T-helper 17 cell (primary cell): ENCODE results near the gene CBLN3. TPM values are rescaled to one million over a fixed set of nuclear protein-coding genes. Genes with fewer than 3 reads are reported as not detected.

Experiments used
- ATAC-seq: fragments of 150-1000 bp; cut with Tn5 transposase; 2 replicates; pipeline ENCODE4 v1.10.0; 2021; ENCODE audit warnings: mild to moderate bottlenecking, moderate library complexity
- DNase-seq, 3 donors: peaks; one replicate each; pipeline versions ENCODE4 v3.0.0 to v3.0.0-alpha.2; 2020 to 2021
- H3K9me3 ChIP-seq: one replicate; pipeline ENCODE4 v1.7.0; 2013; ENCODE audit warnings: low read length, mild to moderate bottlenecking; ENCODE audit not compliant: control insufficient read depth, poor library complexity, severe bottlenecking
- H3K27ac Mint-ChIP-seq: one replicate; pipeline ENCODE4 v1.8.0; 2022; ENCODE audit warnings: mild to moderate bottlenecking, moderate library complexity, mixed read lengths
- H3K27me3 Mint-ChIP-seq: one replicate; pipeline ENCODE4 v1.8.0; 2022; ENCODE audit warnings: mixed read lengths
- H3K36me3 Mint-ChIP-seq: one replicate; pipeline ENCODE4 v1.8.0; 2022; ENCODE audit warnings: low read depth, mixed read lengths
- H3K4me1 Mint-ChIP-seq: one replicate; pipeline ENCODE4 v1.8.0; 2022; ENCODE audit warnings: mild to moderate bottlenecking, mixed read lengths
- H3K4me3 Mint-ChIP-seq: one replicate; pipeline ENCODE4 v1.8.0; 2022; ENCODE audit warnings: mild to moderate bottlenecking, moderate library complexity, mixed read lengths
- total RNA-seq, 4 donors: library from RNA in 2 of 4; stranded (reverse) in 2 of 4; gene quantifications; one replicate each; pipeline ENCODE4 v1.2.3 and lab custom pipeline; 2022 to 2026

The CBLN3 gene
- total RNA-seq, 2 donors from 2014 or later = 4.2 to 6.0 TPM

GRCh38 chr14:24435998-24436354, 6.5 kb upstream of the CBLN3 start:
- H3K9me3 ChIP-seq = no peaks in the 10 kb centered on the region
- no peak for ATAC-seq
- Mint-ChIP-seq H3K4me1 (peaks cover 37% of the 10 kb centered on the region), H3K27ac (peak overlapping the region; percentile 90), H3K27me3 (no peaks in the 10 kb centered on the region), H3K4me3 (peak overlapping the region; percentile 50), H3K36me3 (peaks cover 3% of the 10 kb centered on the region)
- no peak for DNase-seq

- ATAC-seq (no peak), DNase-seq (no peak)
- Mint-ChIP-seq H3K27me3 (no peaks in the 10 kb centered on the region), H3K36me3 (peaks cover 3% of the 10 kb centered on the region), H3K4me1 (peaks cover 34% of the 10 kb centered on the region), H3K27ac (peak overlapping the region; percentile 90), H3K4me3 (peak overlapping the region; percentile 75)
- H3K9me3 ChIP-seq = no peaks in the 10 kb centered on the region
Observed at GRCh38 chr14:24435192-24435810, 5.8 kb upstream of the CBLN3 start.

GRCh38 chr14:24434676-24435075, 5.2 kb upstream of the CBLN3 start:
- ATAC-seq (no peak), DNase-seq (no peak)
- no peaks in the 10 kb centered on the region for H3K9me3 ChIP-seq
- Mint-ChIP-seq H3K36me3 (peaks cover 3% of the 10 kb centered on the region), H3K4me1 (peaks cover 34% of the 10 kb centered on the region), H3K27ac (peak overlapping the region; percentile 90), H3K4me3 (no peak overlapping the region), H3K27me3 (no peaks in the 10 kb centered on the region)

GRCh38 chr14:24434036-24434435, 4.6 kb upstream of the CBLN3 start:
- Mint-ChIP-seq H3K36me3 (peaks cover 3% of the 10 kb centered on the region), H3K4me1 (peaks cover 40% of the 10 kb centered on the region), H3K27ac (no peak overlapping the region), H3K4me3 (no peak overlapping the region), H3K27me3 (no peaks in the 10 kb centered on the region)
- no peaks in the 10 kb centered on the region for H3K9me3 ChIP-seq
- ATAC-seq (no peak), DNase-seq (no peak)

DNA sequence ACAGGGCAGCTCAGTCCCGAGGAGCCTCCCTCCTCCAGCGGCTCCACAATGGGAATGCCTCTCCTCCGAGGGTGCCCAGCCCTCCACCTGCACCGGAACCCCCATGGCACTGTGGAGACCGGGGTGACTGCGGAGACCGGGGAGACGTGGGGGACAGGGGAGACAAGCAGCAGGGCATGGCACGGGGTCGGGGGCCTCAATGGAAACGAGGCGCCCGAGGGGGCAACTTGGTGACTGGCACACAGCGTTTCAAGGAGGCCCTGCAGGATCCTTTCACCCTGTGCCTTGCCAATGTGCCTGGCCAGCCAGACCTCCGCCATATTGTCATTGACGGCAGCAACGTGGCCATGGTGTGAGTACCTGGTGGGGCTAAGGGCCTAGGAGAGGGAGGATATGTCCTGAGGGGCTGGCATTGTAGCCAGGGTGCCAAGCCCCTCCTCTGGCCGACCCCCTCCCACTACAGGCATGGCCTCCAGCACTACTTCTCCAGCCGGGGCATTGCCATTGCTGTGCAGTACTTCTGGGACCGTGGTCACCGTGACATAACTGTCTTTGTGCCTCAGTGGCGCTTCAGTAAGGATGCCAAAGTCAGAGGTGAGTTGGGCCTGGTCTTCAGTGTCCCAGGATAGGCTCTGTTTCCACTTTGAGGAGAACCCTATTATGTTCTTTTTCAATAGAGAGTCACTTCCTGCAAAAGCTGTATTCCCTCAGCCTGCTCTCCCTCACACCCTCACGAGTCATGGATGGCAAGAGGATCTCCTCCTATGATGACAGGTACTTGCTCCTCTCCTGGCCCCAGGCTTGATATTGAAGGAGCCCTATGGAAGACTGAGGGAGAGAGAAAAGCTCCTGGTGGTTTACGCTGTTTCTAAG, 3.0 kb upstream of the CBLN3 start:
- DNase-seq = no peak
- H3K36me3 Mint-ChIP-seq = peaks cover 3% of the 10 kb centered on the region
- no peaks in the 10 kb centered on the region for H3K27me3 Mint-ChIP-seq
- H3K4me1 Mint-ChIP-seq = peaks cover 41% of the 10 kb centered on the region
- no peaks in the 10 kb centered on the region for H3K9me3 ChIP-seq
- peak overlapping the region; percentile 96 for H3K27ac Mint-ChIP-seq
- peak overlapping the region; percentile 55 for H3K4me3 Mint-ChIP-seq
- ATAC-seq = no peak

DNA sequence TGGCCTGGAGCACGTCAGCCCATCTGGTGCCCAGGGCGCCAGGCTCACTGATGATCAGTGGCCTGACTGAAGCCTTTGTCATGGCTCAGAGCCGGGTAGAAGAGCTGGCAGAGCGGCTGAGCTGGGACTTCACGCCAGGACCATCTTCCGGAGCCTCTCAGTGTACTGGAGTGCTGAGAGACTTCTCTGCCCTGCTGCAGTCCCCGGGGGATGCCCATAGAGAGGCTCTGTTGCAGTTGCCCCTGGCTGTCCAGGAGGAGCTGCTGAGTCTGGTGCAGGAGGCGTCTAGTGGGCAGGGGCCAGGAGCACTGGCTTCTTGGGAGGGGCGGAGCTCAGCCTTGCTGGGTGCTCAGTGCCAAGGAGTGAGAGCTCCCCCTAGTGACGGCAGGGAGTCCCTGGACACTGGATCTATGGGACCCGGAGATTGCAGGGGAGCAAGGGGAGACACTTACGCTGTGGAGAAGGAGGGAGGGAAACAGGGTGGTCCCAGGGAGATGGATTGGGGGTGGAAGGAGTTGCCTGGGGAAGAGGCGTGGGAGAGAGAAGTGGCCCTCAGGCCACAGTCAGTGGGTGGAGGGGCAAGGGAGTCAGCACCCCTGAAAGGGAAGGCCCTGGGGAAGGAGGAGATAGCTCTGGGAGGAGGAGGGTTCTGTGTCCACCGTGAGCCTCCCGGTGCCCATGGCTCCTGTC, 2.2 kb upstream of the CBLN3 start:
- Mint-ChIP-seq H3K4me1 (peaks cover 39% of the 10 kb centered on the region), H3K36me3 (peaks cover 3% of the 10 kb centered on the region)

GRCh38 chr14:24430682-24431568, 1.5 kb upstream of the CBLN3 start:
- peak overlapping the region; percentile 93 for H3K4me3 Mint-ChIP-seq
- no peaks in the 10 kb centered on the region for H3K27me3 Mint-ChIP-seq
- H3K9me3 ChIP-seq = no peaks in the 10 kb centered on the region
- peak overlapping the region; percentile 96 for H3K27ac Mint-ChIP-seq
- DNase-seq (peak; percentile 42 to 59 (median 55)), ATAC-seq (peak; percentile 63)
- peaks cover 3% of the 10 kb centered on the region for H3K36me3 Mint-ChIP-seq
- peaks cover 41% of the 10 kb centered on the region for H3K4me1 Mint-ChIP-seq

More for the DNA sequence above, 2.2 kb upstream of the CBLN3 start:
- H3K9me3 ChIP-seq = no peaks in the 10 kb centered on the region
- peak overlapping the region; percentile 93 for H3K4me3 Mint-ChIP-seq
- H3K27me3 Mint-ChIP-seq = no peaks in the 10 kb centered on the region
- peak overlapping the region; percentile 96 for H3K27ac Mint-ChIP-seq
- peak; percentile 60 for ATAC-seq
- DNase-seq = peak; percentile 72 to 87 (median 75)

GRCh38 chr14:24430143-24430681, 744 bp upstream of the CBLN3 start:
- no peaks in the 10 kb centered on the region for H3K9me3 ChIP-seq
- Mint-ChIP-seq H3K4me3 (peak overlapping the region; percentile 93), H3K27me3 (no peaks in the 10 kb centered on the region), H3K4me1 (peaks cover 42% of the 10 kb centered on the region), H3K36me3 (peaks cover 3% of the 10 kb centered on the region), H3K27ac (peak overlapping the region; percentile 96)
- DNase-seq (no peak), ATAC-seq (peak; percentile 50)

DNA sequence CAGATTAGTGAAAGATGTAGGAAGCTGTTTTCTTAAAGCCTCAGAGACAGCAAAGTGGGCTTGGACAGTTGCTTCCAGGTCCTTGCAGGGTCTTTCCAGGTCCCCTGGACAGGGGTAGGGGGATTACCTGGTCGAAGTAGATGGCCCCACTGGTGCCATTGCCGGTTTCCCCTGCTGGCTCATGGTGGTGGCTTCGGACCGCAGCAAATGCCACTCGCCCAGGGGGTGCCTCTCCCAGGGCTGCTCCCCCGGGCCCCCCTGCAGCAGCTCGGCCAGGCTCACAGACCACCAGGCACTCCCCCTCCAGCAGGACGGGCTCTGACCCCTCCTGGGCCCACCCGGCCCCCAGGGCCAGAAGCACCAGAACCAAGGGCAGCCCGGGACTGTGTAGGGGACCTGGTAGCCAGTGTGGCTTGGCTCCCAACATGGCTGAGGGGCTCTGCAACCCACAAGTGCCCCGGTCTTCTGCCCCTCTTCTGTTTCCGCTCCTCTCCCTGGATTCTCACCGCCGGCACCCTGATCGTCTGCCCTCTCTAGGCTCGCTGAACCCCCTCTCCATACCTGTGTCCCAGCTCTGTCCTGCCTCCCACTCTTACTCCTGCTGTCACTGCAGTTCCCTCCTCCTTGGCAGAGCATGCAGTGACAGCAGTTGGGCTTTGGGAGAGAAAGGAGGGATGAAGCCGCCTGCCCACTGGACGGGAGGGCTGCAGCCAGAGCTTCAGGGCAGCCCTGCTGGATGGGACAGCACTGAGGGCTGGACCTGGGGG, 657 bp downstream of the CBLN3 start:
- H3K4me1 Mint-ChIP-seq = peaks cover 41% of the 10 kb centered on the region
- no peak for ATAC-seq
- H3K36me3 Mint-ChIP-seq = peaks cover 3% of the 10 kb centered on the region
- H3K4me3 Mint-ChIP-seq = peak overlapping the region; percentile 89
- H3K9me3 ChIP-seq = no peaks in the 10 kb centered on the region
- peak overlapping the region; percentile 96 for H3K27ac Mint-ChIP-seq
- no peaks in the 10 kb centered on the region for H3K27me3 Mint-ChIP-seq
- no peak for DNase-seq

DNA sequence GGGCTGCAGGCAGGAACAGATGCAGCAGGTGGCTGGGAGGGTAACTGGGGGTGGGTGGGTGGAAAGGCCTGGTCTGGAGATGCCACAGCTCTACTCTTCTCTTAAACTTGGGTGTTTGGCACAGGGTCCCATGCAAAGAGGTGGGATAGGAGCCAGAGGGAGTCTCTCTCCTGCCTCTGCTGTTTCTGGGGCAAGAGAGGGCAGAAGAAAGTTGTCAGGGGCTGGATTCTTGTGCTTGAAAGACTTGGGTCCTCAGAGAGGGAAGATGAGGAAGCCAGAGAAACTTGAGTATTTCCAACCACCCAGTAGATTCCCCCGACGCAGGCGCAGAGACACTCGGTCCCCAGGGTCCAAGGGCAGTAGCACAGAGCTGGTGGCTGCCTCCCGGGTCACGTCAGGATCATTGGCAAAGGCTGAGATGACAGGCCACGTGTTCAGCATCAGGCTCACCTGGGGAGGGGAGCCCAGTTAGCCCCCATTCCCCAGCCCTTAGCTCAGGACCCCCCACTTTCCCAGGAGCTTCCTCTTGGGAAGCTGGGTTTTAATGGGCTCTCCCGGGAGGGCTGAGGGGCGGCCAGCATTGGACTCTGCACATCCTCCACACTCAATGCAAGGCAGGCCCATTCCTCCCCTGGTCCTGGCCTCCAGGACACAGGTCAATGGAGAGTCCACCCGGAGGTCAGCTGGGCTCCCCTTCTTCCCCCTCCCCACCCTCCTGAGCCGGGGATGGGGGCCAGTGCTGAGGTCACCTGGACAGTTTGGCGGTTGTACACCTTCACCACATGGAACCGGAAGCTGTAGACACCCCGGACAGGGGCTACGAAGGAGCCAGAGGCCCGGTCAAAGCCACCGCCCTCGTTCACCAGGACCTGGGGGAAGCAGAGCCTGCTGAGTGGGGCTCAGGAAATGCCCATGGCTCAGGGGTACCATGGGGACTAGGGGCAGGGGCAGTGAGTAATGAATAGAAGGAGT, 1.6 kb downstream of the CBLN3 start:
- peaks cover 41% of the 10 kb centered on the region for H3K4me1 Mint-ChIP-seq
- peaks cover 3% of the 10 kb centered on the region for H3K36me3 Mint-ChIP-seq
- H3K9me3 ChIP-seq = no peaks in the 10 kb centered on the region
- peak overlapping the region; percentile 50 for H3K4me3 Mint-ChIP-seq
- no peaks in the 10 kb centered on the region for H3K27me3 Mint-ChIP-seq
- peak overlapping the region; percentile 92 for H3K27ac Mint-ChIP-seq
- DNase-seq (no peak), ATAC-seq (no peak)

GRCh38 chr14:24426912-24427536, 2.4 kb downstream of the CBLN3 start:
- Mint-ChIP-seq H3K27ac (peak overlapping the region; percentile 92), H3K27me3 (no peaks in the 10 kb centered on the region), H3K4me1 (peaks cover 41% of the 10 kb centered on the region), H3K4me3 (peak overlapping the region; percentile 79), H3K36me3 (peaks cover 3% of the 10 kb centered on the region)
- ATAC-seq = no peak
- no peaks in the 10 kb centered on the region for H3K9me3 ChIP-seq
- DNase-seq = no peak
